OCI-LY1 (cell line): ENCODE measurements around the gene SLC8A1.
A peak's percentile ranks its signal among the peaks of the same experiment; 100 is the strongest.

ENCODE experiments used
- H2AFZ ChIP-seq: fragments of 200-600 bp; sonication (generic), shearing (Covaris generic); 2 replicates; pipeline ENCODE4 v1.6.0; 2014; ENCODE audit warnings: antibody characterized with exemption, mild to moderate bottlenecking, low read length
- H3F3A ChIP-seq: fragments of 200-600 bp; sonication (generic), shearing (Covaris generic); 2 replicates; pipeline ENCODE4 v1.6.0; 2014; ENCODE audit warnings: mild to moderate bottlenecking, antibody characterized with exemption, low read length, moderate library complexity; ENCODE audit not compliant: insufficient read depth
- H3K27ac ChIP-seq: fragments of 200-600 bp; sonication (generic); 2 replicates; pipeline ENCODE4 v1.5.1; 2014; ENCODE audit warnings: low read length, mixed run types, mild to moderate bottlenecking, low read depth; ENCODE audit not compliant: poor library complexity, severe bottlenecking
- H3K27me3 ChIP-seq: fragments of 200-600 bp; sonication (generic); 2 replicates; pipeline ENCODE4 v1.6.0; 2014; ENCODE audit warnings: antibody characterized with exemption, mild to moderate bottlenecking, low read length, moderate library complexity; ENCODE audit not compliant: insufficient read depth
- H3K36me3 ChIP-seq: fragments of 200-600 bp; sonication (generic); 2 replicates; pipeline ENCODE4 v1.6.1; 2014; ENCODE audit warnings: mild to moderate bottlenecking, antibody characterized with exemption, low read length, moderate library complexity, mixed read lengths; ENCODE audit not compliant: insufficient read depth
- H3K4me1 ChIP-seq: fragments of 200-600 bp; sonication (generic); 2 replicates; pipeline ENCODE4 v1.5.1; 2014; ENCODE audit warnings: mild to moderate bottlenecking, low read length, moderate library complexity; ENCODE audit not compliant: insufficient read depth, severe bottlenecking
- H3K4me2 ChIP-seq: fragments of 200-600 bp; sonication (generic), shearing (Covaris generic); 2 replicates; pipeline ENCODE4 v1.6.1; 2014; ENCODE audit warnings: low read length
- H3K4me3 ChIP-seq: fragments of 200-600 bp; sonication (generic); 2 replicates; pipeline ENCODE4 v1.5.1; 2014; ENCODE audit warnings: low read length, low read depth, mild to moderate bottlenecking, mixed read lengths; ENCODE audit not compliant: poor library complexity, severe bottlenecking
- H3K79me2 ChIP-seq: fragments of 200-600 bp; shearing (Covaris generic); 2 replicates; pipeline ENCODE4 v1.6.1; 2016; ENCODE audit warnings: mixed run types, low read length, mixed read lengths; ENCODE audit not compliant: insufficient read depth
- H3K9ac ChIP-seq: fragments of 200-600 bp; sonication (generic), shearing (Covaris generic); 2 replicates; pipeline ENCODE4 v1.6.1; 2014; ENCODE audit warnings: mild to moderate bottlenecking, low read length, mixed read lengths
- H3K9me2 ChIP-seq: fragments of 200-600 bp; sonication (generic), shearing (Covaris generic); 2 replicates; pipeline ENCODE4 v1.6.1; 2014; ENCODE audit warnings: low read depth, mild to moderate bottlenecking, low read length, mixed read lengths
- H3K9me3 ChIP-seq: fragments of 200-600 bp; shearing (Covaris generic); 2 replicates; pipeline ENCODE4 v1.6.1; 2014; ENCODE audit warnings: low read length, mixed read lengths
- H4K20me1 ChIP-seq: fragments of 200-600 bp; sonication (generic), shearing (Covaris generic); 2 replicates; pipeline ENCODE4 v1.6.0; 2016; ENCODE audit warnings: mild to moderate bottlenecking, low read length; ENCODE audit not compliant: insufficient read depth
- EZH2 ChIP-seq: fragments of 200-600 bp; sonication (generic), shearing (Covaris generic); IDR thresholded peaks from 2 replicates; pipeline ENCODE4 v1.8.0; 2017; ENCODE audit warnings: borderline replicate concordance, mixed run types, mild to moderate bottlenecking, antibody characterized with exemption, low read length, moderate library complexity, mixed read lengths
- TF ChIP-seq, protein P1 (sequence below): fragments of 200-600 bp; sonication (generic), shearing (Covaris generic); IDR thresholded peaks from 2 replicates; pipeline ENCODE4 v1.5.1; 2017; ENCODE audit warnings: mild to moderate bottlenecking, antibody characterized with exemption, low read length, moderate library complexity, mixed read lengths

The SLC8A1 gene

GRCh38 chr2:40213619-40214018 lies 238.3 kb downstream of the SLC8A1 start:
- Histone ChIP-seq H3K36me3 (no peaks in the 10 kb centered on the region), H3K79me2 (no peaks in the 10 kb centered on the region), H3K4me1 (no peaks in the 10 kb centered on the region), H4K20me1 (no peaks in the 10 kb centered on the region), H2AFZ (no peak overlapping the region), H3K27ac (no peak overlapping the region), H3F3A (no peaks in the 10 kb centered on the region), H3K9me2 (no peaks in the 10 kb centered on the region), H3K9ac (no peak overlapping the region), H3K4me3 (no peak overlapping the region), H3K4me2 (no peak overlapping the region), H3K9me3 (no peaks in the 10 kb centered on the region), H3K27me3 (no peaks in the 10 kb centered on the region)
- TF ChIP-seq, protein P1, sequence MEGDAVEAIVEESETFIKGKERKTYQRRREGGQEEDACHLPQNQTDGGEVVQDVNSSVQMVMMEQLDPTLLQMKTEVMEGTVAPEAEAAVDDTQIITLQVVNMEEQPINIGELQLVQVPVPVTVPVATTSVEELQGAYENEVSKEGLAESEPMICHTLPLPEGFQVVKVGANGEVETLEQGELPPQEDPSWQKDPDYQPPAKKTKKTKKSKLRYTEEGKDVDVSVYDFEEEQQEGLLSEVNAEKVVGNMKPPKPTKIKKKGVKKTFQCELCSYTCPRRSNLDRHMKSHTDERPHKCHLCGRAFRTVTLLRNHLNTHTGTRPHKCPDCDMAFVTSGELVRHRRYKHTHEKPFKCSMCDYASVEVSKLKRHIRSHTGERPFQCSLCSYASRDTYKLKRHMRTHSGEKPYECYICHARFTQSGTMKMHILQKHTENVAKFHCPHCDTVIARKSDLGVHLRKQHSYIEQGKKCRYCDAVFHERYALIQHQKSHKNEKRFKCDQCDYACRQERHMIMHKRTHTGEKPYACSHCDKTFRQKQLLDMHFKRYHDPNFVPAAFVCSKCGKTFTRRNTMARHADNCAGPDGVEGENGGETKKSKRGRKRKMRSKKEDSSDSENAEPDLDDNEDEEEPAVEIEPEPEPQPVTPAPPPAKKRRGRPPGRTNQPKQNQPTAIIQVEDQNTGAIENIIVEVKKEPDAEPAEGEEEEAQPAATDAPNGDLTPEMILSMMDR: no peak
- no peak for TF ChIP-seq EZH2

GRCh38 chr2:40213071-40213470 lies 238.8 kb downstream of the SLC8A1 start:
- H3K4me3 ChIP-seq: no peak overlapping the region
- H3K4me1 ChIP-seq: no peaks in the 10 kb centered on the region
- H3K9me2 ChIP-seq: no peaks in the 10 kb centered on the region
- no peak overlapping the region for H2AFZ ChIP-seq
- no peaks in the 10 kb centered on the region for H3F3A ChIP-seq
- no peak overlapping the region for H3K4me2 ChIP-seq
- no peaks in the 10 kb centered on the region for H3K27me3 ChIP-seq
- no peak overlapping the region for H3K9ac ChIP-seq
- TF ChIP-seq EZH2: no peak
- TF ChIP-seq, protein P1: peak; percentile 22; the same call in 1 of the 2 replicates
- H3K36me3 ChIP-seq: no peaks in the 10 kb centered on the region
- no peaks in the 10 kb centered on the region for H3K9me3 ChIP-seq
- H3K27ac ChIP-seq: no peak overlapping the region
- H3K79me2 ChIP-seq: no peaks in the 10 kb centered on the region
- no peaks in the 10 kb centered on the region for H4K20me1 ChIP-seq

- TF ChIP-seq EZH2: no peak
- TF ChIP-seq, protein P1: no peak
- no peaks in the 10 kb centered on the region for H3K9me2 ChIP-seq
- H3K4me1 ChIP-seq: no peaks in the 10 kb centered on the region
- no peaks in the 10 kb centered on the region for H3K79me2 ChIP-seq
- H3K27ac ChIP-seq: no peak overlapping the region
- H4K20me1 ChIP-seq: no peaks in the 10 kb centered on the region
- H2AFZ ChIP-seq: no peak overlapping the region
- no peaks in the 10 kb centered on the region for H3F3A ChIP-seq
- H3K4me2 ChIP-seq: no peak overlapping the region
- no peaks in the 10 kb centered on the region for H3K9me3 ChIP-seq
- H3K36me3 ChIP-seq: no peaks in the 10 kb centered on the region
- H3K9ac ChIP-seq: no peak overlapping the region
- no peaks in the 10 kb centered on the region for H3K27me3 ChIP-seq
- no peak overlapping the region for H3K4me3 ChIP-seq
These were observed 240.9 kb downstream of the SLC8A1 start for GRCh38 chr2:40210968-40211353.
